ENCODE results near the gene RASGRF2. TPM values are rescaled to one million over a fixed set of nuclear protein-coding genes. Genes with fewer than 3 reads are reported as not detected.

The RASGRF2 gene
- total and polyA plus RNA-seq, 2 of the 8 experiments (the other 6 are each of a cell fraction or from before 2014, with no cell fraction given) = 2.6 to 29.5 TPM

GRCh38 chr5:80916676-80917075 lies 43.5 kb upstream of the RASGRF2 start:
- FAIRE-seq (no peak), DNase-seq (ENCODE audit: low read depth in 1 of 2, low spot score in 2 of 2) (no peak)
- no peaks in the 10 kb centered on the region for H3K23me2 ChIP-seq (ENCODE audit: low read depth, low read length)
- H4K8ac ChIP-seq (ENCODE audit: extremely low read depth, insufficient read depth, low read length) = no peak overlapping the region
- no peak overlapping the region for H2BK5ac ChIP-seq (ENCODE audit: low read depth, low read length)
- H3K4me3 ChIP-seq (ENCODE audit: extremely low read depth in 1 of 4, insufficient read depth in 2 of 4, low read depth in 3 of 4, low read length in 4 of 4) = no peak overlapping the region
- H3K9me3 ChIP-seq (ENCODE audit: insufficient read depth in 2 of 2, low read depth in 1 of 2, low read length in 1 of 2) = peaks cover 4 to 5% of the 10 kb centered on the region in 2 experiments; a peak in 1 of 4 replicates
- 88% methylated on average over 4 of the region's 4 CpGs; no CpG with 5 or more reads in 1 of the 2 experiments for WGBS, 2 experiments (ENCODE audit: extremely low coverage in 1 of 2, insufficient coverage in 1 of 2, insufficient read length in 1 of 2, insufficient replicate concordance in 2 of 2, low coverage in 1 of 2, low lambda C conversion rate in 2 of 2, missing lambda C conversion rate in 1 of 2)
- H2BK120ac ChIP-seq (replicated peaks; ENCODE audit: low read depth, low read length) = no peak overlapping the region
- no peaks in the 10 kb centered on the region for H3K4me1 ChIP-seq (replicated peaks in 1 of 4; ENCODE audit: control insufficient read depth in 3 of 4, insufficient read depth in 4 of 4, low read length in 3 of 4)
- no peak overlapping the region for H4K5ac ChIP-seq (ENCODE audit: insufficient read length, low read depth, low read length)
- H3K18ac ChIP-seq (ENCODE audit: extremely low read depth, low read length) = no peak overlapping the region
- CTCF ChIA-PET (ENCODE audit: partially characterized antibody) = interaction anchor here (0.6 kb wide), 1 partner anchor 289 kb away, joined by 3 read pairs; no protein-coding TSS in a partner anchor
- no peak overlapping the region for H3K4ac ChIP-seq (replicated peaks; ENCODE audit: insufficient read length, low read depth, low read length)
- no peak overlapping the region for H3K56ac ChIP-seq (replicated peaks; ENCODE audit: insufficient read length, low read depth, low read length)
- no peaks in the 10 kb centered on the region for H3K79me2 ChIP-seq (ENCODE audit: control insufficient read depth in 1 of 2, insufficient read depth in 2 of 2, low read length in 2 of 2)
- H2AFZ ChIP-seq (ENCODE audit: low read length) = no peak overlapping the region
- no peak overlapping the region for H2AK5ac ChIP-seq (ENCODE audit: low read depth, low read length)
- no peak overlapping the region for H3K23ac ChIP-seq (ENCODE audit: insufficient read length)
- POLR2A ChIA-PET (ENCODE audit: partially characterized antibody) = no interaction called here
- no peak overlapping the region for H3K4me2 ChIP-seq (ENCODE audit: insufficient read depth in 1 of 2, low read depth in 2 of 2, low read length in 2 of 2)
- no peaks in the 10 kb centered on the region for H4K20me1 ChIP-seq (replicated peaks in 1 of 2; ENCODE audit: control insufficient read depth in 1 of 2, insufficient read depth in 2 of 2, low read length in 2 of 2)
- H3K14ac ChIP-seq (ENCODE audit: insufficient read length) = no peak overlapping the region
- no peak overlapping the region for H2BK15ac ChIP-seq (ENCODE audit: low read length)
- H2BK12ac ChIP-seq (ENCODE audit: low read depth, low read length) = no peak overlapping the region
- H2BK20ac ChIP-seq (ENCODE audit: low read length) = no peak overlapping the region
- no peak for TF ChIP-seq SAP30 (IDR thresholded peaks at IDR 0.05; ENCODE audit: insufficient read depth, insufficient replicate concordance, low read length)
- no peak for TF ChIP-seq SP4 (IDR thresholded peaks at IDR 0.05; ENCODE audit: low read length)
- no peak for TF ChIP-seq EZH2 (IDR thresholded peaks at IDR 0.05; ENCODE audit: low read depth, low read length, severe bottlenecking)
- TF ChIP-seq SIX5 (IDR thresholded peaks at IDR 0.05; ENCODE audit: low read depth, low read length) = no peak
- TF ChIP-seq CBX8 (IDR thresholded peaks at IDR 0.05; ENCODE audit: borderline replicate concordance, low read depth, low read length) = no peak
- no peak for TF ChIP-seq RAD21 (IDR thresholded peaks at IDR 0.05 in 1 of 2, conservative IDR thresholded peaks at IDR 0.05 in 1 of 2; ENCODE audit: low read depth in 2 of 2, low read length in 2 of 2)
- TF ChIP-seq BCL11A (IDR thresholded peaks at IDR 0.05; ENCODE audit: low read depth in 2 of 2, low read length in 2 of 2) = no peak
- TF ChIP-seq CBX5 (IDR thresholded peaks at IDR 0.05; ENCODE audit: low read depth, low read length) = no peak
- no peaks in the 10 kb centered on the region for H3K36me3 ChIP-seq (ENCODE audit: control insufficient read depth in 2 of 4, insufficient read depth in 4 of 4, low read length in 3 of 4)
- no peaks in the 10 kb centered on the region for H3K27me3 ChIP-seq (replicated peaks in 1 of 4; ENCODE audit: control insufficient read depth in 3 of 4, extremely low read depth in 1 of 4, insufficient read depth in 3 of 4, low read length in 3 of 4)
- H4K91ac ChIP-seq (replicated peaks; ENCODE audit: insufficient read length, low read length) = no peak overlapping the region
- H3K79me1 ChIP-seq (ENCODE audit: low read depth, low read length) = no peaks in the 10 kb centered on the region
- H3K27ac ChIP-seq (ENCODE audit: low read depth, low read length) = no peak overlapping the region
- no peak overlapping the region for H3K9ac ChIP-seq (replicated peaks in 1 of 4; ENCODE audit: extremely low read depth in 1 of 4, low read depth in 3 of 4, low read length in 3 of 4)

Measured in H1 (cell line).